Fibroblast of the aortic adventitia (primary cell): ENCODE data around the gene RNF126. TPM values are rescaled to one million over a fixed set of nuclear protein-coding genes. Genes with fewer than 3 reads are reported as not detected.

Source experiments
- DNase-seq: peaks from one replicate; pipeline ENCODE4 v3.0.0-alpha.2; 2010; ENCODE audit warnings: low read depth
- H3K4me3 ChIP-seq: 2 replicates; pipeline ENCODE4 v1.5.1; 2011; ENCODE audit warnings: low read depth, mild to moderate bottlenecking, control low read depth, low read length, moderate library complexity
- CTCF ChIP-seq: IDR thresholded peaks from 2 replicates; pipeline ENCODE4 v1.5.1; 2011; ENCODE audit warnings: mild to moderate bottlenecking, low read length, control low read depth, inconsistent platforms; ENCODE audit not compliant: insufficient read depth
- total RNA-seq: library from RNA; depleted of rRNA; stranded (reverse); fragments of >200 nt; gene quantifications from 2 replicates; pipeline ENCODE4 v1.2.3, GENCODE V29; 2012; ENCODE audit warnings: low replicate concordance

Gene RNF126
- total RNA-seq, 1 donor, result 28.9 TPM

DNA sequence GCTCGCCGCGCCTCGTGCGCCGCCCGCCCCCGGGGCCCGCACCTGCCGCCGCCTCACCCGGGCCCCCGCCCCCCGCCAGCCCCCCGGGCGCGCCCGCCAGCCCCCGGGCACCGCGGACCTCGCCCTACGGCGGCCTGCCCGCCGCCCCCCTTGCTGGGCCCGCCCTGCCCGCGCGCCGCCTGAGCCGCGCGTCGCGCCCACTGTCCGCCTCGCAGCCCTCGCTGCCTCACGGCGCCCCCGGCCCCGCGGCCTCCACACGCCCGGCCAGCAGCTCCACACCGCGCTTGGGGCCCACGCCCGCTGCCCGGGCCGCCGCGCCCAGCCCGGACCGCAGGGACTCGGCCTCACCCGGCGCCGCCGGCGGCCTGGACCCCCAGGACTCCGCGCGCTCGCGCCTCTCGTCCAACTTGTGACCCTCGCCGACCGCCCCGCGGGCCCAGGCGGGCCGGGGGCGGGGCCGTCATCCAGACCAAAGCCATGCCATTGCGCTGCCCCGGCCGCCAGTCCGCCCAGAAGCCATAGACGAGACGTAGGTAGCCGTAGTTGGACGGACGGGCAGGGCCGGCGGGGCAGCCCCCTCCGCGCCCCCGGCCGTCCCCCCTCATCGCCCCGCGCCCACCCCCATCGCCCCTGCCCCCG lies 46.8 kb downstream of the RNF126 start:
- DNase-seq, result no peak
- H3K4me3 ChIP-seq, result no peak overlapping the region
- TF ChIP-seq CTCF, result no peak

- TF ChIP-seq CTCF, result no peak
- H3K4me3 ChIP-seq, result no peak overlapping the region
- DNase-seq, result no peak
Observed at GRCh38 chr19:615619-616018, 47.4 kb downstream of the RNF126 start.

DNA sequence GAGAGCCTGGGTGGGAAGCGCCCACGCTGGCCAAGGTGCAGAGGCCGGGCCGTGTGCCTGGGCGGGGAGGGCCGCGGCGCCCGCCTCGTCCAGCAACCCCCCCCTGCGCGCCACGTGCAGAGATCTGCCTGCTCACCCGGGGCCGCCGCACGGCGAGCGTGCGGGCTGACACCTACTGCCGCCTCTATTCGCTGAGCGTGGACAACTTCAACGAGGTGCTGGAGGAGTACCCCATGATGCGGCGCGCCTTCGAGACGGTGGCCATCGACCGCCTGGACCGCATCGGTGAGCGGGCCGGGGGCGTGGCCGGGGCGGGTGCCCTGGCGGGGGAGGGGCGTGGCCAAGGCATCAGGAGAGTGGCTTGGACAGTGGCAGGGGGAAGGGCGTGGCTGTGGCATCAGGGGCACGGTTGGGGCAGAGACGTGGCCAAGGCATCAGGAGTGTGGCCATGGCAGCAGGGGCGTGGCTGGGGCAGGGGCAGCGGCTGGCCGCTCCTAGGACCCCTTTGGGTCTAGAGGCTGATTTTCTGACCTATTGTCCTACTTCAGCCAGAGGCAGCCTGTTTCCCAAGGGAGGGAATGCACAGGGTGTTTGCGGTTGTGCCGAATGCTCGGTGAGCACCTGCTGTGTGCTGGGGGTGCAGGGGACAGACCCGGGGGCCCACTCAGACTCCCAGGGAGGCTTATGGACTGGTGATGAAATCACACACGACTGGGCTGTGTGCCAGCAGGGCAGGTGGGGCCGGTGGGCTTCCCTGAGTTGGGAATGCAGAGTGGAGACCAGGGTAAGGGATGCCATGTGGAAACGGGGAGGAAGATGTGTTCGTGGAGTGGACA lies 49.1 kb downstream of the RNF126 start:
- TF ChIP-seq CTCF, result no peak
- DNase-seq, result no peak
- H3K4me3 ChIP-seq, result no peak overlapping the region

GRCh38 chr19:612941-613340 lies 50.1 kb downstream of the RNF126 start:
- no peak overlapping the region for H3K4me3 ChIP-seq
- no peak for DNase-seq
- no peak for TF ChIP-seq CTCF

GRCh38 chr19:611481-611868 lies 51.5 kb downstream of the RNF126 start:
- DNase-seq, result peak; percentile 57
- H3K4me3 ChIP-seq, result no peak overlapping the region
- no peak for TF ChIP-seq CTCF

DNA sequence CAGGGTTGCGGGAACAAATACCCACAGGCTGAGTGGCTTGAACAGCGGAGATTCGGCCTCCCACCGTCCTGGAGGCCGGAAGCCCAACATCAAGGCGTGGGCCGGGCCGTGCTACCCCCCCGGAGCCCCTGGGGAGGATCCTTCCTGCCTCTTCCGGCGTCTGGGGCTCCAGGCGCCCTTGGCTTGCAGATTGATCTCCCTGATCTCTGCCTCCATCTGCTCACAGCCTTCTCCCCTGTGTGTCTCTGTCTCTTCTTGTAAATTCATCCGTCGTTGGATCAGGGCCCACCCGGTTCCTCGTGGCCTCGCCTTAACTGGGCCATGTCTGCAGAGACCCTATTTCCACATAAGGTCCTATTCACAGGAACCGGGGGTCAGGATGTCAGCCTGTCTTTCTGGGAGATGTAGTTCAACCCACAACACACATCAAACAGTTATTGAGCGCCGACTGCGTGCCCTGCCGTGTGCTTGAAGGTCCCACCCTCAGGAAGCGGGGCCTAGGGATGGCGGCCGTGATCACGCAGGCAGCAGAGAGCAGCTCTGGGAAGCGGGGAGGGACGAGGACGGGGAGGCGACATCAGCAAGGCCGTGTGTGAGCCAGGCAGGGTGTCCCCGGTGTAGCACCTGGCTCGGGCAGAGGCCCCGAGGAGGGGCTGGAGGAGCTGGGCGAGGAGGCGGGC lies 52.1 kb downstream of the RNF126 start:
- no peak for TF ChIP-seq CTCF
- no peak for DNase-seq
- no peak overlapping the region for H3K4me3 ChIP-seq
